IPS-18a (cell line): ENCODE measurements around the gene ZNF536.

Experiments
- H3K27ac ChIP-seq: one replicate; pipeline ENCODE4 v1.5.1; 2013; ENCODE audit warnings: low read length
- H3K27me3 ChIP-seq: one replicate; pipeline ENCODE4 v1.6.1; 2013; ENCODE audit warnings: mild to moderate bottlenecking, low read length; ENCODE audit not compliant: control insufficient read depth, insufficient read depth
- H3K36me3 ChIP-seq: one replicate; pipeline ENCODE4 v1.6.1; 2013; ENCODE audit warnings: low read depth, low read length; ENCODE audit not compliant: control insufficient read depth
- H3K4me1 ChIP-seq: one replicate; pipeline ENCODE4 v1.6.1; 2013; ENCODE audit warnings: low read depth, low read length; ENCODE audit not compliant: control insufficient read depth
- H3K4me3 ChIP-seq: one replicate; pipeline ENCODE4 v1.5.1; 2013; ENCODE audit warnings: low read length
- H3K9ac ChIP-seq: one replicate; pipeline ENCODE4 v1.6.1; 2013; ENCODE audit warnings: mild to moderate bottlenecking, low read length, moderate library complexity
- H3K9me3 ChIP-seq: one replicate; pipeline ENCODE4 v1.6.1; 2013; ENCODE audit warnings: low read depth, low read length; ENCODE audit not compliant: control insufficient read depth

The ZNF536 gene

DNA sequence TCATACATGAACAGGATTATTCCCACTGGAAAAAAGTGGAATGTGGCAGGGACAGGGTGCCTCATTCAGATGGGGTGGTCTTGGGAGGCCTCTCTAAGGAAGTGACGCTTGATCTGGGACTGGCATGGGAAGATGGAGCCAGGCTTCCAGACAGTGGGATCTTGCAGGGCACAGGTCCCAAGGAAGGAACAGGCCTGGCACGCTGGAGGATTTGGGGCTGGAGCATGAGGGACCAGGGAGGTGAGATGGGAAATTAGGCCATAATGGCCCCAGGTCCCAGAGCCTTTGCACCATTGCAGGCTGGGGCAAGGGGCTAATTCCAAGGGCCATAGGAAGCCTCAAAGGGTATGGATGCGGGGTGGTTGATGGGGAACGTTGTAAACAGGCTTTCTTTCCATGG, 9.2 kb downstream of the ZNF536 start:
- peaks cover 1% of the 10 kb centered on the region for H3K27me3 ChIP-seq
- no peaks in the 10 kb centered on the region for H3K4me1 ChIP-seq
- no peak overlapping the region for H3K27ac ChIP-seq
- H3K9me3 ChIP-seq, result no peaks in the 10 kb centered on the region
- no peak overlapping the region for H3K4me3 ChIP-seq
- no peaks in the 10 kb centered on the region for H3K36me3 ChIP-seq
- H3K9ac ChIP-seq, result no peak overlapping the region

DNA sequence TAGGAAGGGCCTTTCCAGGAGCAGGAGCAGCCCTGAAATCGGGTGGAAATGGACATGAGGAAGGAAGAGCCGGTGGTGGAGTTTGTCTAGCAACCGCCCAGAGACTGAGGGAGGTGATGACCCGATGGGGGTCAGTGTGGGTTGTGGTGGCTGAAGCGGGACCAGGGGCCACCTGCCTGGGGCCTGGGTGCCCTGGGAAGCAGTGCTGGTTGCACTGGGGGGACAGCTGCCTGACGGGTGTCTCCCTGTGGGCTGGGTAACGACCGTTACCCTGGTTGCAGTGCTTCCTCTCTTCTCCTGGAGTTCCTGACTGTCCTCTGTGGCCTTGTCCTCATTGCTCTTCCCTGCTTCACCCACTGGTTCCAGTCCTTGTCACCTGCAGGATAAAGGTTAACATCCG, 13.0 kb downstream of the ZNF536 start:
- Histone ChIP-seq H3K4me1 (no peaks in the 10 kb centered on the region), H3K27me3 (no peaks in the 10 kb centered on the region), H3K9me3 (no peaks in the 10 kb centered on the region), H3K36me3 (no peaks in the 10 kb centered on the region), H3K9ac (no peak overlapping the region), H3K4me3 (no peak overlapping the region), H3K27ac (no peak overlapping the region)

DNA sequence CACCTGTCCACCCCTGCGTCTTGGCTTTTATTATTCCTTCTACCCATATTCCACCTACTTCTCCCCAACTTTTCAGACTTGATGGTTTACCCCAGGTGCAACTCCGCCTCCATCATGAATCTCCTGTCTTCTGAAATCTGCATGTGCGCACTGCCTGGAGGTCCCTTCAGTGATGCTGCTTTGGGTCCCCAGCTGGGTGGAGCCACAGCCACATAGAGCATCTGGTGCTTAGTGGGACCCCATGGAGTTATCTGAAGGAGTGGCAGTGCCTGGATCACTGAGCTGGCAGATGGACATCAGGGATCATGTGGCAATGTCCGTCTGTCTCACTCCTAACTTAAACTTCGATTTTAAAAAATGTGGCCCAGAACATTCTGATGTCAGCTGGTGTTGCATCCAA, 13.5 kb downstream of the ZNF536 start:
- H3K27me3 ChIP-seq, result no peaks in the 10 kb centered on the region
- H3K4me3 ChIP-seq, result no peak overlapping the region
- H3K36me3 ChIP-seq, result no peaks in the 10 kb centered on the region
- H3K4me1 ChIP-seq, result no peaks in the 10 kb centered on the region
- H3K27ac ChIP-seq, result no peak overlapping the region
- no peak overlapping the region for H3K9ac ChIP-seq
- no peaks in the 10 kb centered on the region for H3K9me3 ChIP-seq

DNA sequence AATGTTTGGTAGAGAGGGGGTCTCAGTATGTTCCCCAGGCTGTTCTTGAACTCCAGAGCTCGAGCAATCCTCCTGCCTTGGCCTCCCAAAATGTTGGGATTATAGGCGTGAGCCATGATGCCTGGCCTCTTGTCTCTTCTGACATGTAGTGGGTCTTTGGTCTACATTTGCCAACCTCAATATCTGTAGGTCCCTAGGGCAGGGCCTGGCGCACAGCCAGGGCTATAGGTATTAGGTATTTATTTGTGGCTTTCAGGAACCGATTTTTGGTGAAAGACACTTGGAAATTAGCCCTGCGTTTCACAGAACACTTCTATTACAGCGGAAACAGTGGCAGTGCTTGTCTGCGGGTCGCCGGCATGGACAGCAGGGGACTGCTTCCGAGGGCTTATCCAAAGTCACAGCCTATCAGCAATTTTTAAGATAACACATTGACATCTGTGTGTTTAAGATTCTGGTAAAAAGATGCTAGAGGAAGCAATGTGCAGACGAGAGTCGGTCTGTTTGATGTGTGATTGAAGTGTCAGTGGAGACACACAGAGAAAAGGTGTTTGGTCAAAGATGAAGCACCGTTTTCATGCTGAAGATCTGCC, 14.5 kb downstream of the ZNF536 start:
- Histone ChIP-seq H3K36me3 (no peaks in the 10 kb centered on the region), H3K27me3 (peaks cover 3% of the 10 kb centered on the region), H3K27ac (no peak overlapping the region), H3K4me1 (peaks cover 8% of the 10 kb centered on the region), H3K4me3 (no peak overlapping the region), H3K9ac (no peak overlapping the region), H3K9me3 (no peaks in the 10 kb centered on the region)

DNA sequence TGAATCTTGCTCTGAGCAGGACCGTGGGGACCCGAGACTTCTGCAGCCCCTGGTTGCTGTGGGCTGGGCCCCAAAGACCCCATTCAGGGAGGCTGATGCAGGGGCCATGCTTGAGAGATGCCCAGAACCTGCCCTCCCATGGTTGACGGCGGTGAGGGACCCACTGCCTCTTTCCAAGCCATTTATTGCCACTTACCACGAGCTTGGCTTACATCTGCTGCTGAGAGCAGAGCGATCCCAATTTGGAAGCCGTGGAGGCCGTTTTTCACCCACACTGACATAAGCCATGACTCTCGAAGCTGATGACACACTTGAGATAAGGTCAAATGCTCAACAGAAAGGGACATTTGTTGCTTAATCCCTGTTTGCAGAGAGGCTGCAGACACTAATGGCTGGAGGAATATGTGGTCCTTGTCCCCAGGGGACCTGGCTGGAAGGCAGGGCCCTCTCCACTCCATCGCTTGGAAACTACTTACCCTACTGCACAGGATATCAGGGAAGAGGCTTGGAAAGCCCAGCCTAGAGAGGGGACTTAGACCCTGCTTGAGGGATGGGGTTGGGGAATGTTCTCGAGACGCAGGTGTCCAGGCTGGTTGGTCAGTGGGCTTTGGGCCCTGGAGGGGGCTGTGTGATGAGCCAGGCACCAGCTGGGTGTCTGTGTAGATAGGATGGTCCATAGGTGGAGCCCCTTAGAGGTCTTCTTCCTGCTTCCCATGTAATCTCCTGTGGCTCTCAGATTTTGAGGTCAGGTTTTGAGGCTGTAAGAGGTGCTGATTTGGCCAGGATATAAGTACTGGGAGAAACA, 15.3 kb downstream of the ZNF536 start:
- no peaks in the 10 kb centered on the region for H3K36me3 ChIP-seq
- H3K9me3 ChIP-seq, result no peaks in the 10 kb centered on the region
- H3K4me3 ChIP-seq, result no peak overlapping the region
- peaks cover 16% of the 10 kb centered on the region for H3K4me1 ChIP-seq
- no peak overlapping the region for H3K27ac ChIP-seq
- peaks cover 3% of the 10 kb centered on the region for H3K27me3 ChIP-seq
- H3K9ac ChIP-seq, result no peak overlapping the region

DNA sequence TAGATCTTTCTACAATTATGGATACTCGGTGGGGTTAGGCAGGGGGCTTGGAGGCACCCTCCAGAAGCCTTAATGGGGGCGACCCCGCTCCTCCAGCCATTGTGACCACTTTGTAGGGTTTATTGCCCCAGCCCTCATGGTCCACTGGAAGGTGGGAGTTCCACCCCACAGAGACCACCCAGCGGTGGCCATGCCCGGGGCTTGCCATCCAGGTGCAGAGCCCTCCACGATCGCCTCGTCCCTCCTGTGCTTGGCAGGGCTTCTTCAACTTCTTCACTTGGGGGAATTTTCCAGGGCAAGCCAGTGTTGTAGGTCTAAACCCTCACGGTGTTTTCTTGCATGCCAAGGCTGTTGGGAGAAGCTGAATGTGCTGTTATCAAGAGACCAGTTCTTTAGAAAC, 16.1 kb downstream of the ZNF536 start:
- Histone ChIP-seq H3K9ac (no peak overlapping the region), H3K4me1 (peaks cover 16% of the 10 kb centered on the region), H3K27ac (no peak overlapping the region), H3K4me3 (no peak overlapping the region), H3K27me3 (peaks cover 3% of the 10 kb centered on the region), H3K9me3 (no peaks in the 10 kb centered on the region), H3K36me3 (no peaks in the 10 kb centered on the region)

DNA sequence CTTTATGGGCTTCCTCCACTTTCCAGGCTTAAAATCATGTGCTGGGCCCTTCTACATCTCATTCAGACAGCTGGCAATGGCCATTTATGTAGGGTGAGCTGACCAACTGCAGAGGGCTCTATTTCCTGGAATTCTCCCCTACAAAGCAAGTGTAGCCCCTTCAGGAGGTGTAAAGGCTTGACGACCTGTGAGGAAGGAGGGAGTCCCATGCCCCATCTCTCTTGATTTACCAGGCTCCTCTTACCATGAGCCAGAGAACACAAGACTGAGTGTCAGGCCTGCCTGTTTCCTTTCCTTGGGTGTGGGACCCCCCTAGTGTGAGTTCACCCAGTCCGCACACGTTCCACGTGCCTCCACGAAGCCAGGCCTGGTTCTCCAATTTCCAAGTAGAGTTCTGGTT, 16.6 kb downstream of the ZNF536 start:
- Histone ChIP-seq H3K4me3 (no peak overlapping the region), H3K9ac (no peak overlapping the region), H3K27me3 (peaks cover 3% of the 10 kb centered on the region), H3K27ac (no peak overlapping the region), H3K36me3 (no peaks in the 10 kb centered on the region), H3K9me3 (no peaks in the 10 kb centered on the region), H3K4me1 (peaks cover 16% of the 10 kb centered on the region)

DNA sequence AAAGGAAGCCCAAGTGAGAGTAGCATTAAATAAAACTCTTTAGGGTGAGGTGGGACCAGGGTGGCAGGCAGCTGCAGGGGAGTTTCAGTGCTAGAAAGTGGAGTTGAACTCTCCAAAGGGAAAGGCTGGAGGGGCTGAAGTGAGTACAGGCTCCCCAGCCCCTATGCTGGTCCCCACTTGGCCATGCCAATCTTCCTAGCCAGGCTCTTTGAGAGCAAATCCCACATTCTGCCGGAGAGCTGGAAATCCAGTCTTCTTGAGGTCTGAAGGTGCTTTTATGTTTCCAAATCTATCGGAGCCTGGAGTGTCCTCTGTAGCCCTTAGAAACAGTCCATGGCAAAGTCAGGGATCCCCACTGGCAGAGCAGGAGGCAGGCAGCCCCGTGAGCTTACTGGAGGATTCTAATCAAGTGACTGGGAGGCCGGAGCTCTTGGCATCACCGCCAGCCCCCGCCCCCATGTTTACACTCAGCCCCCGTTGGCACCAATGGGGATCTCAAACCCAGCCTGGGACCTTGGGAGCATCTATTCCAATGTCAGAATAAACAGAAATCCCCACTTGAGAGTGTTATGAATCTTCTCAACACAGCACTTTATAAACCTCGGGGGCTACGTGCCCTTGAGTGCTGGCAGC, 18.3 kb downstream of the ZNF536 start:
- peaks cover 3% of the 10 kb centered on the region for H3K27me3 ChIP-seq
- H3K9ac ChIP-seq, result no peak overlapping the region

DNA sequence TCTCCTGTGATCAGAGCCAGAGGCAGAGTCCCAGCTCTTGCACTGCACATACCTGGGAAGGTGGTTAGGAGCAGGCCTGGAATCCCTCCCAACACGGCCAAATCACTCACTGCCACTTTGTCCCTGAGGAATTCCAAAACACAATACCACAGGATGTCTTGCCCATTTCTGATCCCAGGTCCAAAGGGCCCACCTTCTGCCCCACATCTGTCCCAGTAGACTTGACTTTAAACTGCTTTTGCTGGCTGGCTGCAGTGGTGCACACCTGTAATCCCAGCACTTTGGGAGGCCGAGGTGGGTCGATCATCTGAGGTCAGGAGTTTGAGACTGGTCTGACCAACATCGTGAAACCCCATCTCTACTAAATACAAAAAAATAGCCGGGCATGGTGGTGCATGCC, 18.9 kb downstream of the ZNF536 start:
- H3K4me3 ChIP-seq, result no peak overlapping the region
- peaks cover 16% of the 10 kb centered on the region for H3K4me1 ChIP-seq
- peaks cover 3% of the 10 kb centered on the region for H3K27me3 ChIP-seq
- no peak overlapping the region for H3K9ac ChIP-seq
- H3K27ac ChIP-seq, result no peak overlapping the region
- H3K36me3 ChIP-seq, result no peaks in the 10 kb centered on the region
- no peaks in the 10 kb centered on the region for H3K9me3 ChIP-seq

More for the DNA sequence above, 18.3 kb downstream of the ZNF536 start:
- peaks cover 16% of the 10 kb centered on the region for H3K4me1 ChIP-seq
- H3K4me3 ChIP-seq, result no peak overlapping the region
- no peak overlapping the region for H3K27ac ChIP-seq
- H3K36me3 ChIP-seq, result no peaks in the 10 kb centered on the region
- H3K9me3 ChIP-seq, result no peaks in the 10 kb centered on the region

DNA sequence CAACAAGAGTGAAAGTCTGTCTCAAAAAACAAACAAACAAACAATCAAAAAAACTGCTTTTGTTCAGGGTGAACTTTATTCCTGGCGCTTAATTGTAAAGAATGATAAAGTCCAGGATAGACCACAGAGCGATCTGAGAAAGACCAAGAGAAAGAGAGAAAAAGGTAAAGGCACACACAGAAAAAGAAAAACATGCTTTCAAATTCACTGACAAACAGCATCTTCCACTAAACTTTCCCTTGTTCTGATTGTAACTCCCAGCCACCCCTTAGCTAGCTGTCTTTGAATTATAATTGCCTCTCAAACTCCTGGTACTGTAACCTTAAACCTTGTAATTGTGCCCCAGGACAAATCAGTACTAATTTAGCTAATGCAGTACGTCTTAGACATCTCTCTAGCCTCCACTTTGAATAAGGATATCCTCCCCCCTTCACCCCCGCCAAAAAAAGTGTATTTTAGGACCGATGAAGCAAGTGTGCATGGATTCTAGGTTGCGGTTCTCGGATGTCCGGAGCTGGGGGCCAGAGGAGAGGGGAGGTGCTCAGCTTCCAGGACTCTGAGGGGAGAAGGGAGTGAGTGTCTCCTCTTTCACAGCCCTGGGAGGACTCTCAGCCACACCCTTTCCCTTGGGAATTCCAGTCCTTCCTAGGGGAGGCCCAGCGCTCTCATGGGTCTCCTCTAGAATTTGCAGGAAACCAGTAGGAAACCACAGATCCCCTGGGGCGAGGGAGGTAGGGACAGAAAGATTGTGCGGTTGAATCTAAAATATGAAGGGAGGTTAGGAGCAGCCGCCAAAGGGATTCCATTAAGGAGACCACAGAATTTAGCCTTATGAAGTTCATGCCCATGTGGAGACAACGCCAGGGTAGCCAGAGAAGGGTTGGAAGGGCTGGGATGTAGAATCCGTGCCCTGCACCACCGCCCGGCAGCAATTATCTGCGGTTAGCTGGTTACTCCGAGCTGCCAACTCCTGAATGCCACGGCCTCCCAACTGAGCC, 19.7 kb downstream of the ZNF536 start:
- no peak overlapping the region for H3K27ac ChIP-seq

DNA sequence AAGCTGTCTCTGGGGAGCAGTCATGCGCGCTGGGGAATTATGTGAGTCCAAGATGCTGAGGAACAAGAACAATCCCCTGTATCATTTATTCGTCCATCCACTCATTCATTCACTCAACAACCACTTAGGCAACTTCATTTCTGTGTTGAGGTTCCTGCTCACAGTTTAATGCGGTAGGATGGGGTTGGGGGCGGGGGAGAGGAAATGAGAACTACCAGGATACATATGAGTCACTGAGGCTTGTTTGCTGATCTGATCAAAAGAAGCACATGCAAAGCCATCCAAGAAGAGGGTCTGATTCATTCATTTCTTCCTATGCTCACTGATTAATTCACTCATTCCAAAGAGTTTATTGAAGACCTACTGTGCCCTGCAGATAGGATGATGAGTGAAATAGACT, 20.9 kb downstream of the ZNF536 start:
- H3K9ac ChIP-seq, result no peak overlapping the region
- peaks cover 3% of the 10 kb centered on the region for H3K27me3 ChIP-seq
- no peak overlapping the region for H3K4me3 ChIP-seq
- H3K4me1 ChIP-seq, result peaks cover 16% of the 10 kb centered on the region
- no peaks in the 10 kb centered on the region for H3K9me3 ChIP-seq
- H3K36me3 ChIP-seq, result no peaks in the 10 kb centered on the region
- no peak overlapping the region for H3K27ac ChIP-seq

More for the DNA sequence above, 19.7 kb downstream of the ZNF536 start:
- H3K9ac ChIP-seq, result no peak overlapping the region
- peaks cover 3% of the 10 kb centered on the region for H3K27me3 ChIP-seq
- H3K4me1 ChIP-seq, result peaks cover 16% of the 10 kb centered on the region
- H3K36me3 ChIP-seq, result no peaks in the 10 kb centered on the region
- H3K9me3 ChIP-seq, result no peaks in the 10 kb centered on the region
- H3K4me3 ChIP-seq, result peak overlapping the region; percentile 4
